Measurements from ENCODE around the gene MYH9.

DNA sequence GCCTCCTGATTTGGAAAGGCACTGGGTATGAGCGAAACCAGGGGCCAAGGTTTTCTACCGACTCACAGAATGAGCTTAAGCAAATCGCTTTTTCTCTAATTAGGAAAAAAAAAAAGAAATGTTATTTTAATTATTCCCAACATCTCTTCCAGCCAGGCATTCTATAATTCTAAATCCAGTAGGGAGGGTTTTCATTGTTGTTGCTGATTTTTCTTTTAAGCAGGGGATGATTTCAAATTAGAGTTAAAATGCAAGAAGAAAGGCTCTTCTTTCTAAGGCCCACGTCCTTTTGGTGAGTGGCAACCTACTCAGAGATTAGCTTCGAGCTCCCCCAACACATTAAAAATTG is 8.9 kb downstream of the MYH9 start:
- TF ChIP-seq, protein P1, sequence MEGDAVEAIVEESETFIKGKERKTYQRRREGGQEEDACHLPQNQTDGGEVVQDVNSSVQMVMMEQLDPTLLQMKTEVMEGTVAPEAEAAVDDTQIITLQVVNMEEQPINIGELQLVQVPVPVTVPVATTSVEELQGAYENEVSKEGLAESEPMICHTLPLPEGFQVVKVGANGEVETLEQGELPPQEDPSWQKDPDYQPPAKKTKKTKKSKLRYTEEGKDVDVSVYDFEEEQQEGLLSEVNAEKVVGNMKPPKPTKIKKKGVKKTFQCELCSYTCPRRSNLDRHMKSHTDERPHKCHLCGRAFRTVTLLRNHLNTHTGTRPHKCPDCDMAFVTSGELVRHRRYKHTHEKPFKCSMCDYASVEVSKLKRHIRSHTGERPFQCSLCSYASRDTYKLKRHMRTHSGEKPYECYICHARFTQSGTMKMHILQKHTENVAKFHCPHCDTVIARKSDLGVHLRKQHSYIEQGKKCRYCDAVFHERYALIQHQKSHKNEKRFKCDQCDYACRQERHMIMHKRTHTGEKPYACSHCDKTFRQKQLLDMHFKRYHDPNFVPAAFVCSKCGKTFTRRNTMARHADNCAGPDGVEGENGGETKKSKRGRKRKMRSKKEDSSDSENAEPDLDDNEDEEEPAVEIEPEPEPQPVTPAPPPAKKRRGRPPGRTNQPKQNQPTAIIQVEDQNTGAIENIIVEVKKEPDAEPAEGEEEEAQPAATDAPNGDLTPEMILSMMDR (IDR thresholded peaks at IDR 0.05; ENCODE audit: low read depth, low read length, poor library complexity, severe bottlenecking): no peak
- TF ChIP-seq EZH2phosphoT487 (IDR thresholded peaks at IDR 0.05; ENCODE audit: borderline replicate concordance, low read length): no peak

All from DOHH2 (cell line).